RPMI8226 (cell line): ENCODE results near the gene MBNL1.

Experiments used
- DNase-seq: peaks from one replicate; pipeline ENCODE4 v3.0.0-alpha.2; 2015

The MBNL1 gene, protein sequence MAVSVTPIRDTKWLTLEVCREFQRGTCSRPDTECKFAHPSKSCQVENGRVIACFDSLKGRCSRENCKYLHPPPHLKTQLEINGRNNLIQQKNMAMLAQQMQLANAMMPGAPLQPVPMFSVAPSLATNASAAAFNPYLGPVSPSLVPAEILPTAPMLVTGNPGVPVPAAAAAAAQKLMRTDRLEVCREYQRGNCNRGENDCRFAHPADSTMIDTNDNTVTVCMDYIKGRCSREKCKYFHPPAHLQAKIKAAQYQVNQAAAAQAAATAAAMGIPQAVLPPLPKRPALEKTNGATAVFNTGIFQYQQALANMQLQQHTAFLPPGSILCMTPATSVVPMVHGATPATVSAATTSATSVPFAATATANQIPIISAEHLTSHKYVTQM

DNA sequence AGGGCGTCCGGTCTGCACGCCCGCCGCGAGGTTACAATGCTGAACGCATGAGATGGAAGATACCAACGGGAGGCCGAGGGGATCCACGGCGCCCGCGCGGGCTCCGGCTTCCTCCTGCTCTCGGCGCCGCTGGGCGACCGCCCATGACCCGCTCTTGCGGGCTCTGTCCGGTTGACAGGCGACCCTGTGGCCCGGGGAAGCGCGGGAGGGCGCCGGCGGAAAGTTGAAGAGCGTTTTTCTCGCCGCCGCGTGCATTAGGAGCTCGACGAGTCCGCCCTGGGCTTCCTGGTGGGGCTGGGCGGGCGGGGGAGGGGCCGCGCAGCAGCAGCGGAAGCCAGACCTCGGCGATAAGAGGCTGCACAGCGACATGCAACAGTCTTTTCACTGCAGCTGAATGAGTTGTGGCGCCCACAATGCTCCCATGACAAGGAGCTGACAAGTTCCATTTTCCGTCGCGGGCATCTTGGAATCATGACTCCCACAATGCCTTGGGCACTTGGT lies at the start of gene MBNL1:
Gene MBNL1, plus strand, starts transcription at position 375 of the 501 bp plus-strand sequence. CDS start 31,265 bp downstream, outside the sequence.
- DNase-seq = peak; percentile 96

GRCh38 chr3:152219216-152219615 lies 49.5 kb upstream of the MBNL1 start:
- no peak for DNase-seq

DNA sequence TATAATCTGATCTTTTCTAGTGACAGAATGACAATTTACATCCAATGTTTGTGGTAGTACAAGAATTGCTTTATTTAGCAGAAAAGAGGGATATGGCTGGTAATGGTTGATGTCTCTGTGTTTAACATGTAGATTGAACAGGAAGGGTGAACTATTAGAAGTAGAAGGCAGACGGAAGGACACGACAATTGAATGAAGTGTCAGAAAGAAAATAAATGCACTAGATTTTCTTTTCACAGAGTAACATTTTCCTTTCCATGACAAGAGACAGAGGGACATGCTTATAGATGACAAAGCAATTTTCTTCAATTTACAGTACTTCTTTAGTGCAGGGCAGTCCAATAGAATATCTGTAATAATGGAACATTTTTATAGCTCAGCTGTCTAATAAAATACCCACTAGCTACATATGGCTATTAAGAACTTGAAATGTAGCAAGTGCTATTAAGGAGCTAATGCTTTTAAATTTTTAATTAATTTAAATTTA lies 48.9 kb upstream of the MBNL1 start:
- no peak for DNase-seq

DNA sequence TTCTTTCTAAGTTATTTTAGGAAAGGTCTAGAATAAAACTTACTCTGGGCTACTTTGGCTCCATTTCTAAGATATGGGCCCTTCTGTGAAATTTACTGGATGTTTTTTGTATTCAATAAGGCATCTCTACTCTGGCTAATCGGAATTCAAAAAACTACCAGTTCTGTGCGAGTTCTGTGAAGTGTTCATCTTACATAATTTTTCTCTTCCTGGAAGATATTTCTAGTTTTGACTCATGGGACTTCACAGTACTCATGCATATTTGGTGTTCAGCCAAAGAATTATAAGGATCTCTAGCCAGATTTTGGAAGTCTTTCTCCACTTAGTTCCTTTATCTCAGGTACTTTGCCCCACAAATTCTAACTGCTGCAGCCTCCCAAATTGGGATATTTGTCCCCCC lies 46.4 kb upstream of the MBNL1 start:
- DNase-seq = no peak

GRCh38 chr3:152225201-152225600 lies 43.5 kb upstream of the MBNL1 start:
- DNase-seq = no peak

- no peak for DNase-seq
Measured at GRCh38 chr3:152226176-152226575, 42.6 kb upstream of the MBNL1 start.

- DNase-seq = no peak
Measured at GRCh38 chr3:152227027-152227426, 41.7 kb upstream of the MBNL1 start.

GRCh38 chr3:152229692-152230091 lies 39.0 kb upstream of the MBNL1 start:
- no peak for DNase-seq

GRCh38 chr3:152230370-152230769 lies 38.4 kb upstream of the MBNL1 start:
- no peak for DNase-seq

GRCh38 chr3:152232001-152232400 lies 36.7 kb upstream of the MBNL1 start:
- no peak for DNase-seq

GRCh38 chr3:152232679-152233078 lies 36.0 kb upstream of the MBNL1 start:
- no peak for DNase-seq

- no peak for DNase-seq
Measured at GRCh38 chr3:152234657-152235375, 33.9 kb upstream of the MBNL1 start.

DNA sequence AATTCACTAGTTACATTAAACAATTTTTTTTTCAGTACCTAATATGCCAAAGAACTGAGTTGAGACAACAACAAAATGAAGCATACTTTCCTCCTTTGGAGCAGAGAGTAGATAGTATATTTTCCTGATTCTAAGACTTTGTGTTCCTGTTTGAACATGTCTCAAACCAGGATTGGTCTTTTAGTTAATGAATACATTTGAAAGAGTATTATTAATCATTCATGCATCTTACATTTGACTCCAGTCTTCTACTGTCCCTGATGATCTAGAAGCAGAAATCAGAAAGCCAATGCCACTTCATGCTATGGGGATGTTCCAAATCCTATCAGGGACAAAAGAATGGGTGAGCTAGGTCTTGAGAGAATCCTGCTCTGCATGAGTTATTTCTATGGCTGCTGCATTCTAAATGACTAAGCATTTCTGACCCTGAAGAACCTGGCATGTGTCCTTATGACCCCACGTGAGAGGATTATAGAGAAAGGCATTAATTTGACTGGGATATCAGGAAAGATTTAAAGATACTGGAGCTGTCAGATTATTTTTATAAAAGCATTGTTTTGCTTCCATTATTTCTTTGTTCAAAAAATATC lies 32.9 kb upstream of the MBNL1 start:
- DNase-seq = peak; percentile 74

GRCh38 chr3:152236716-152237115 lies 32.0 kb upstream of the MBNL1 start:
- no peak for DNase-seq

GRCh38 chr3:152241142-152242017 lies 27.3 kb upstream of the MBNL1 start:
- peak; percentile 63 for DNase-seq

GRCh38 chr3:152243301-152243711 lies 25.4 kb upstream of the MBNL1 start:
- peak; percentile 90 for DNase-seq

GRCh38 chr3:152243721-152244516 lies 24.8 kb upstream of the MBNL1 start:
- peak; percentile 81 for DNase-seq

DNA sequence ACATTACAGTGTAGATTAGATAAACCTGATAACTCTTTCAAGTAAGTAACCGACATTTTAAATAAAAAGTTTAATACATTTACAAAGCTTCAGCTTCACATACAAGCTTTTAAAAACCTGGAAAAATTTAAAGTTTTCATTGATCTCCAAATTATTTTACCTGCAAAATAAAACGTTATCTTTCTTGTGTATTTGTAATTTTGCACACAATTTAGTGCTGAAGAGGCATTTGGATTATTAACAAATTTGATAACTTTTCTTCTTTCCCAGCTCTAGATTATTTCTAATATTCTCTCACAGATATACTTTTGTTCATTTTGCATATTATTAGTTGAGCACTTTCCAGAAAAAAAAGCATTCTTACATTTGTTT lies 24.2 kb upstream of the MBNL1 start:
- no peak for DNase-seq

DNA sequence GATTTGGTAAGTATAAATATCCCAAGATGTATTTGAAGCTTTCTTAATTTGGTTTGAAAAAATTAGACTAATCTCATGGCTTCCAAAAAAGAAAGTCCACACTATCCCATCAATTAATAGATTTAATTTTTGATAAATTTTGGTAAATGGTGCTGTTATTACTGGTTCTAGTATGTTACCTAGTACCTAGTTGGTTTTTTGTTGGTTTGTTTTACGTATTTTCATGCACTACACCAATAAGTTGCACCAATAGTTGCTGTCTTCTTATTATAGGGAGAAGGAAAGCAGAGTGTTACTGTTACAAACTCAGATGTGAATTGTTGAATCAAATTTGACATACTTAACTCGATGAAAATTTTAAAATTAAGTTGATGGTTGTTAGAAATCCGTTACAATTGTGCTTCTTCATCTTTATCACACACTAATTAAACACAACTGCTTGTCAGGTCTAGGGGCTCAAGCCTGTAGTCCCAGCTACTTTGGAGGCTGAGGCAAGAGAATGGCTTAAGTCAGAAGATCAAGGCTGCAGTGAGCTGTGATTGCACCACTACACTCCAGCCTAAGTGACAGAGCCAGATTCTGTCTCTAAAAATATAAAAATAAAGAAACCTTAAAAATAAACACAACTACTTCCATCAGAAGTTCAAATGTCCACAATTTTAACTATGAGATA lies 23.1 kb upstream of the MBNL1 start:
- peak; percentile 66 for DNase-seq

DNA sequence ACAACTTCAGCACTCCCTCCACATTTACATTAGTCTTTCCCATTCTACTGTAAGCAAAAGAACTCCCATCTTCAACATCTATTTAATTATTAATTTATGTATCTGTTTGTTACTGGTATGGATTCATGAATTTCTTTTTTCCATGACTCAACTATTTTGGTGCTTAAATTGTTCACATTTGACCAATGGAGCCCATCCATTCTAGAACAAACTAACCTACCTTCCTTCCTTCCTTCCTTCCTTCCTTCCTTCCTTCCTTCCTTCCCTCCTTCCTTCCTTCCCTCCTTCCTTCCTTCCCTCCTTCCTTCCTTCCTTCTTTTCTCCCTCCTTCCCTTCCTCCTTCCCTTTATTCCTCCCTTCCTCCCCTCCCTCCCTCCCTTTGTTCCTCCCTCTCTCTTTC lies 16.8 kb upstream of the MBNL1 start:
- DNase-seq = no peak

DNA sequence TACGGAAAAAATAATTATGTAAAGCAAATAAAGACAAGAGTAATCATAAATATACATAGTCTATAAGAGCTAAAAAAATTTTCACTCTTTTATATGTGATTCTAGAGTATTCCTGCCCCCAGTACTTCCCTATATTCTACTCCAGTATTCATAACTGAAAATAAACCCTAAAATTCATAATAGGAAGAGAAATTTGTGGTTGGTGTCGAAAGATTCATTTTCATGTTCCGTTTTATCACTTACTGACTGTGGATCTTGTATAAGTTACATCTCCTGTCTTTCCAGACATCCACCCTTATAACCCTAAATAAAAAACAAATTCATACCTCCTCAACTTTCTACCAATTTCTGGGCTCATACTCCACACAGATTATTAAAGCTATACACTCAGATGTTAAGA lies 16.0 kb upstream of the MBNL1 start:
- DNase-seq = no peak
